Transverse colon (tissue), 4 donors: ENCODE measurements around the gene CSRP1. TPM values are rescaled to one million over a fixed set of nuclear protein-coding genes. Genes with fewer than 3 reads are reported as not detected.
A peak's percentile ranks its signal among the peaks of the same experiment; 100 is the strongest.
"Not testable (repeated sequence)": the region's sequence is repeated elsewhere in the genome, so short reads cannot be mapped to it uniquely, and the experiment has no call there.

Experiments used
- DNase-seq: peaks from one replicate; pipeline ENCODE4 v3.0.0-alpha.2; 2019
- H3K27ac ChIP-seq, 4 donors: fragments of 200-600 bp; sonication (generic); 2 replicates each; pipeline ENCODE4 v1.5.1; 2016 to 2018; ENCODE audit warnings: inconsistent platforms in 4 of 4
- H3K27me3 ChIP-seq: fragments of 200-600 bp; sonication (generic); 2 replicates; pipeline ENCODE4 v1.5.1; 2017; ENCODE audit warnings: inconsistent platforms
- H3K36me3 ChIP-seq, 4 donors: fragments of 200-600 bp; sonication (generic); 2 replicates each; pipeline ENCODE4 v1.5.1; 2017 to 2019; ENCODE audit warnings: inconsistent platforms in 4 of 4
- H3K4me1 ChIP-seq, 4 donors: fragments of 200-600 bp; sonication (generic); 2 replicates each; pipeline ENCODE4 v1.5.1; 2017 to 2020; ENCODE audit warnings: inconsistent platforms in 4 of 4
- H3K4me3 ChIP-seq, 4 donors: fragments of 200-600 bp; sonication (generic); 1 replicate in 1 of 4; 2 replicates in 3 of 4; pipeline versions ENCODE4 v1.5.1 to v1.6.1; 2017 to 2019; ENCODE audit warnings: inconsistent platforms in 4 of 4
- H3K9me3 ChIP-seq, 2 donors: fragments of 200-600 bp; sonication (generic); 2 replicates each; pipeline ENCODE4 v1.5.1; 2017 to 2019; ENCODE audit warnings: inconsistent platforms in 2 of 2
- EP300 ChIP-seq: sonication (generic); formaldehyde crosslinking; IDR thresholded peaks from one replicate; pipeline ENCODE4 v1.6.1; 2017; ENCODE audit warnings: antibody characterized with exemption, low read depth
- POLR2A ChIP-seq: fragments of 450-650 bp; IDR thresholded peaks from one replicate; pipeline ENCODE4 v1.6.1; 2016; ENCODE audit warnings: antibody characterized with exemption, mild to moderate bottlenecking, moderate library complexity
- POLR2AphosphoS5 ChIP-seq, 3 donors: sonication (generic); formaldehyde crosslinking; IDR thresholded peaks; one replicate each; pipeline ENCODE4 v1.6.1; 2016; ENCODE audit warnings: antibody characterized with exemption in 3 of 3
- WGBS, 2 donors: methylation state at CpG; one replicate each; pipeline ENCODE4 v1.1.5; 2018; ENCODE audit warnings: low coverage in 1 of 2; 5-methylcytosine and 5-hydroxymethylcytosine counted together
- in situ Hi-C, 4 donors: fragments of 200-750 bp; cut with MboI; loops; one replicate each; pipeline versions ENCODE4 v1.15.0 to v1.15.1; 2017; ENCODE audit warnings: low sequenced_read_pairs in 3 of 4, low pct_ligation_motif_present in 1 of 4, low pct_unique_long_range_greater_than_20kb in 1 of 4
- intact Hi-C: fragments of 100-400 bp; cut with DNase I; formaldehyde crosslinking; loops from one replicate; pipeline ENCODE4 v1.15.1; 2023; ENCODE audit warnings: low total_unique reads
- total RNA-seq, 4 donors: library from RNA; depleted of rRNA; stranded (reverse); fragments of >200 nt; gene quantifications; one replicate each; pipeline ENCODE4 v1.1.0, GENCODE V29; 2016
- TF ChIP-seq, protein P1 (sequence below), 5 experiments: fragments of 200-600 bp in 3 of 5; fragments of 450-650 bp in 2 of 5; sonication (generic) in 3 of 5; IDR thresholded peaks; 1 replicate in 2 of 5; 2 replicates in 3 of 5; pipeline ENCODE4 v1.5.1; 2016 to 2017; ENCODE audit warnings: antibody characterized with exemption in 5 of 5, inconsistent platforms in 3 of 5, mild to moderate bottlenecking in 2 of 5, moderate library complexity in 1 of 5

Gene CSRP1
- total RNA-seq, 4 donors from 2014 or later: 697 to 1,474 (median 915) TPM

DNA sequence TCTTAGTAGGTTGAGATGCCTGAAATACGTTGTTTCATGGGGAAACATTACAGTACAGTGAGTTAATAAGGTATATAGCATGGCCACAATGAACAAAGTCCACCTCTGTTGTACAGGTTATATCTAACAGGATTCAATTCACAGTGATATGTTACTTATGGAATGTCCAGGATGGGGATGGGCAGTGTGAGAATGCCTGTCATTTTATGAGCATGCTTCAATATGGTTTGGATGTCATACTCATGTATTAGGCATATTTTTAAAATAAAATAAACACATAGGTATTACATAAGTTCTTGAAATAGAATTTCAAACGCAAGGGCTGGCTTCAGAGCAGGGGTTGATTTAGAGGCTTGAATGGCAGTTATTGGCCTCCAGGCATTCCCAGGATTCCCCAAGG, 31.8 kb downstream of the CSRP1 start:
- Histone ChIP-seq H3K27me3 (peaks cover 7% of the 10 kb centered on the region), H3K27ac (no peak overlapping the region), H3K4me1 (peaks cover 6 to 20% (median 11%) of the 10 kb centered on the region in 4 donors), H3K4me3 (no peak overlapping the region), H3K36me3 (no peaks in the 10 kb centered on the region), H3K9me3 (no peaks in the 10 kb centered on the region)
- DNase-seq: no peak
- WGBS, 2 donors: 53 to 63% methylated on average over 2 of the region's 2 CpGs
- intact Hi-C loops: no loop called here
- peak in 1 of 3 donors; percentile 8 for TF ChIP-seq POLR2AphosphoS5 (IDR thresholded peaks at IDR 0.05)
- no peak for TF ChIP-seq EP300
- in situ Hi-C loops: no loop called here

DNA sequence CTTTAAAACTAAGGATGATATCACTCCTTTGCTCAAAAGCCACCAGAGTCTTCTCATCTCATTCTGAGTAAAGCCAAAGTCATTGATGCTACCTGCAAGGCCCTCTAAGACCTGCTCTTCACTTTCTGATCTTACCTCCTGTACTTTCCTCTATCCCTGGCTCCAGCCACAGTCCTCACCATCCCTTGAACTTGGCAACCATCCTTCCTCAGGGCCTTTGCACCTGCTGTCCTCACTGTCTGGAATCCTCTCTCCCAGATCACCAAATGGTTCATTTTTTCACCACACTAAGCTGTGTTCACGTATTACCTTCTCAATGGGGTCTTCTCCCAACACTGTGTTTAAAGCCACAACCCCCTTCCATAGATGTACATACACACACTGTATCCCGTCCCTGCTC, 33.6 kb downstream of the CSRP1 start:
- no peak overlapping the region for H3K4me3 ChIP-seq
- H3K9me3 ChIP-seq: no peaks in the 10 kb centered on the region
- WGBS, 2 donors: 64 to 92% methylated on average over 2 of the region's 2 CpGs
- H3K4me1 ChIP-seq: peaks cover 12 to 32% (median 21%) of the 10 kb centered on the region in 4 donors
- DNase-seq: no peak
- H3K27ac ChIP-seq: no peak overlapping the region
- peaks cover 25% of the 10 kb centered on the region for H3K27me3 ChIP-seq
- in situ Hi-C loops (no loop called here), intact Hi-C loops (no loop called here)
- no peaks in the 10 kb centered on the region for H3K36me3 ChIP-seq
- no peak for TF ChIP-seq POLR2AphosphoS5 (IDR thresholded peaks at IDR 0.05)
- TF ChIP-seq, protein P1, sequence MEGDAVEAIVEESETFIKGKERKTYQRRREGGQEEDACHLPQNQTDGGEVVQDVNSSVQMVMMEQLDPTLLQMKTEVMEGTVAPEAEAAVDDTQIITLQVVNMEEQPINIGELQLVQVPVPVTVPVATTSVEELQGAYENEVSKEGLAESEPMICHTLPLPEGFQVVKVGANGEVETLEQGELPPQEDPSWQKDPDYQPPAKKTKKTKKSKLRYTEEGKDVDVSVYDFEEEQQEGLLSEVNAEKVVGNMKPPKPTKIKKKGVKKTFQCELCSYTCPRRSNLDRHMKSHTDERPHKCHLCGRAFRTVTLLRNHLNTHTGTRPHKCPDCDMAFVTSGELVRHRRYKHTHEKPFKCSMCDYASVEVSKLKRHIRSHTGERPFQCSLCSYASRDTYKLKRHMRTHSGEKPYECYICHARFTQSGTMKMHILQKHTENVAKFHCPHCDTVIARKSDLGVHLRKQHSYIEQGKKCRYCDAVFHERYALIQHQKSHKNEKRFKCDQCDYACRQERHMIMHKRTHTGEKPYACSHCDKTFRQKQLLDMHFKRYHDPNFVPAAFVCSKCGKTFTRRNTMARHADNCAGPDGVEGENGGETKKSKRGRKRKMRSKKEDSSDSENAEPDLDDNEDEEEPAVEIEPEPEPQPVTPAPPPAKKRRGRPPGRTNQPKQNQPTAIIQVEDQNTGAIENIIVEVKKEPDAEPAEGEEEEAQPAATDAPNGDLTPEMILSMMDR (IDR thresholded peaks at IDR 0.05): no peak
- no peak for TF ChIP-seq POLR2A
- no peak for TF ChIP-seq EP300

DNA sequence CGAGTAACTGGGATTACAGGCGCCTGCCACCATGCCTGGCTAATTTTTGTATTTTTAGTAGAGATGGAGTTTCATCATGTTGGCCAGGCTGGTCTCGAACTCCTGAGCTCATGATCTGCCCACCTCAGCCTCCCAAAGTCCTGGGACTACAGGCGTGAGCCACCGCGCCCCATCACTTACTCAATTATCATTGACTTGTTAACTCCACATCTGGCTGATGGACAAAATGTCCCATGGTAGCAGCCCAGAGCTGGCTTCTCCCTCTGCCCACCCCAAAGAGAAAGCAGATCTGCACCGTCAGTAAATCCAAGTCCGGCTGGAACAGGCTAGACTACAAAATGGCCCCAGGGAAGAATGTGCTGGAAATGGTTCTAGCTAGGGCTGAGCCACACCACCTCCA, 34.6 kb downstream of the CSRP1 start:
- Histone ChIP-seq H3K4me1 (peaks cover 13 to 36% (median 22%) of the 10 kb centered on the region in 4 donors), H3K27me3 (peaks cover 26% of the 10 kb centered on the region)
- in situ Hi-C loops, DNase-seq, H3K4me3 ChIP-seq, intact Hi-C loops, H3K27ac ChIP-seq, H3K36me3 ChIP-seq, H3K9me3 ChIP-seq: not testable (repeated sequence)
- 96% methylated on average over 8 of the region's 8 CpGs; no CpG with 5 or more reads in 1 of the 2 donors for WGBS, 2 donors

DNA sequence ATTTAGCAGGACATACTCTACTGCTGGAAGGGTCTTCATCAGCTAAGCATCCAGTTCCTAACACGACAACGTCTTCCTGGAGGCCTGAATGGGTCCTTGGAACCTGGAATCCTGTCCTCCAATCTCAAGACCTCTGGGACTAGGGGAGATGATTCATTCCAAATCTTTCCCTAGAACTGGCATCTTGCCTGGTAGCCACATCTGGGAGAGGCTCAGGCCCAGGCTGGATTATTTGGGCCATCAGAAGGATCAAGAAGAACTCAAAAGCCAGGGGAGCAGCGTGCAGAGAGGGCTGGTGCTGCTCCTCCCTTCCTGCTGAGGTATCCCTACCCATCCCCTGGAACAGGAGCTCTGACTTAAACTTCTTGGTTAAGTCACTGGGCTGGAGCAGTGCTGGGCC, 35.2 kb downstream of the CSRP1 start:
- TF ChIP-seq POLR2A (no peak), POLR2AphosphoS5 (IDR thresholded peaks at IDR 0.05) (no peak), EP300 (no peak)
- TF ChIP-seq, protein P1 (IDR thresholded peaks at IDR 0.05): no peak
- Histone ChIP-seq H3K4me1 (peaks cover 16 to 41% (median 25%) of the 10 kb centered on the region in 4 donors), H3K4me3 (no peak overlapping the region), H3K36me3 (no peaks in the 10 kb centered on the region), H3K27me3 (peaks cover 26% of the 10 kb centered on the region), H3K27ac (no peak overlapping the region), H3K9me3 (no peaks in the 10 kb centered on the region)
- DNase-seq: no peak
- 64% methylated on average over 3 of the region's 3 CpGs; no CpG with 5 or more reads in 1 of the 2 donors for WGBS, 2 donors
- intact Hi-C loops (no loop called here), in situ Hi-C loops (no loop called here)

DNA sequence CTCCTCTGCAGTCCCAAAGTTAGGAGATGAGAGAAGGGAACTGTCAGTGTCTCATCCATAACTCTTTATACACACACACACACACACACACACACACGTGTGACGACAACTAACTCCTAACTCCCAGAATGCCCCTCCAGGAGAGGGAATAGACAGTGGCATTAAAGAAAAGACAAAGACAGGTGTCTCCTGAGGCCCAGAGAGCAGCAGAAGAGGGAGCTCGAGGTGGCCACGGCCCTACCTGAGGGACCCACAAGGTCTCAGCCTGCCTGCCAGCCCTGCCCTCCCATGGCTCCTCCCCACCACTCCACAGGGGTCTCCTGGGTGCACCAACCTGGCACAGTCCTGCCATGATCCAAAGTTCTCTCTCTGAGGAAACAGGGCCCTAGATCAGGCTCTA, 36.3 kb downstream of the CSRP1 start:
- in situ Hi-C loops: no loop called here
- Histone ChIP-seq H3K4me3 (no peak overlapping the region), H3K27ac (peak overlapping the region in 3 of 4 donors; percentile 94 to 98 (median 94)), H3K36me3 (peaks cover 0 to 2% (median 0%) of the 10 kb centered on the region in 4 donors), H3K4me1 (peaks cover 19 to 46% (median 36%) of the 10 kb centered on the region in 4 donors), H3K27me3 (peaks cover 26% of the 10 kb centered on the region), H3K9me3 (no peaks in the 10 kb centered on the region)
- intact Hi-C loops: no loop called here
- DNase-seq: no peak
- 67% methylated on average over 4 of the region's 4 CpGs; no CpG with 5 or more reads in 1 of the 2 donors for WGBS, 2 donors
- TF ChIP-seq EP300 (no peak), POLR2AphosphoS5 (IDR thresholded peaks at IDR 0.05) (no peak), POLR2A (no peak)
- TF ChIP-seq, protein P1 (IDR thresholded peaks at IDR 0.05): no peak
